NT2/D1 (cell line): Measurements from ENCODE around the gene NLGN4X.
A peak's percentile ranks its signal among the peaks of the same experiment; 100 is the strongest.

ENCODE experiments used
- DNase-seq: peaks from one replicate; pipeline ENCODE4 v3.0.0-alpha.2; 2011; ENCODE audit warnings: low read depth, low spot score
- H3K27me3 ChIP-seq: 2 replicates; pipeline ENCODE4 v1.6.0; 2011; ENCODE audit warnings: mild to moderate bottlenecking; ENCODE audit not compliant: insufficient read length, insufficient read depth
- H3K36me3 ChIP-seq: 2 replicates; pipeline ENCODE4 v1.6.1; 2011; ENCODE audit warnings: mild to moderate bottlenecking, low read length, mixed read lengths; ENCODE audit not compliant: insufficient read depth, insufficient read length
- H3K4me1 ChIP-seq: 2 replicates; pipeline ENCODE4 v1.5.1; 2011; ENCODE audit not compliant: insufficient read depth, insufficient read length
- H3K4me3 ChIP-seq: 2 replicates; pipeline ENCODE4 v1.5.1; 2011; ENCODE audit warnings: low read depth; ENCODE audit not compliant: insufficient read length
- H3K9ac ChIP-seq: 2 replicates; pipeline ENCODE4 v1.6.0; 2011; ENCODE audit warnings: low read depth; ENCODE audit not compliant: insufficient read length
- H3K9me3 ChIP-seq: 2 replicates; pipeline ENCODE4 v1.5.1; 2011; ENCODE audit warnings: mild to moderate bottlenecking, low read length; ENCODE audit not compliant: insufficient read depth
- SUZ12 ChIP-seq: IDR thresholded peaks from 2 replicates; pipeline ENCODE4 v1.6.1; 2011; ENCODE audit not compliant: insufficient read length, insufficient read depth; ENCODE audit errors: extremely low read depth
- YY1 ChIP-seq: IDR thresholded peaks from 2 replicates; pipeline ENCODE4 v1.6.1; 2011; ENCODE audit not compliant: insufficient read length, insufficient read depth
- ZNF274 ChIP-seq: IDR thresholded peaks from 2 replicates; pipeline ENCODE4 v1.6.1; 2011; ENCODE audit warnings: mild to moderate bottlenecking, low read depth, low read length

NLGN4X gene

DNA sequence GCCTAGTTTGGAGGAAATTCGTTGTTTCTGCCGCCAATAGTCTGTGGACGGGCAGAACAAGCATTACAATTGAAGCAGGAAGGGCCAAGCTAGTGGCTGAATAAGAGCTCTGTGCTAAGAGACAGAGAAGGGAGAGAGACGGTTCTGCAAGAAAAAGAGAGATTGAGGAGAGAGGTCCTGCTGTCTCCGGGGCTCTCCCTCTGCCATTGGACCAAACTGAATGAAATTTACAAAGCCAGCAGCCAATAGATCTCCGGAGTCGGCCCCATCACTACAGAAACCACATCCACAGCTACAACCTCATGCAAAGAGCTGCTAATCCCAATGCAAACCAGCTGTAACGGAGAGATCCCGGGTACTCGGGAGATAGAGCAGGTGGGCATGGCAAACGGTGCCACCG is at the start of gene NLGN4X:
Gene NLGN4X (minus strand): TSS at position 148 of the 400 bp plus-strand sequence. CDS start 77,401 bp downstream, outside the sequence.
- H3K9me3 ChIP-seq: no peaks in the 10 kb centered on the region
- peak within 1 kb of the TSS; percentile 10 for H3K9ac ChIP-seq
- H3K4me1 ChIP-seq: no peaks in the 10 kb centered on the region
- no peaks in the 10 kb centered on the region for H3K36me3 ChIP-seq
- H3K27me3 ChIP-seq: peaks cover 24% of the 10 kb centered on the region
- H3K4me3 ChIP-seq: peak within 1 kb of the TSS; percentile 71
- TF ChIP-seq ZNF274: no peak
- no peak for TF ChIP-seq SUZ12
- no peak for TF ChIP-seq YY1
- DNase-seq: peak; percentile 68

DNA sequence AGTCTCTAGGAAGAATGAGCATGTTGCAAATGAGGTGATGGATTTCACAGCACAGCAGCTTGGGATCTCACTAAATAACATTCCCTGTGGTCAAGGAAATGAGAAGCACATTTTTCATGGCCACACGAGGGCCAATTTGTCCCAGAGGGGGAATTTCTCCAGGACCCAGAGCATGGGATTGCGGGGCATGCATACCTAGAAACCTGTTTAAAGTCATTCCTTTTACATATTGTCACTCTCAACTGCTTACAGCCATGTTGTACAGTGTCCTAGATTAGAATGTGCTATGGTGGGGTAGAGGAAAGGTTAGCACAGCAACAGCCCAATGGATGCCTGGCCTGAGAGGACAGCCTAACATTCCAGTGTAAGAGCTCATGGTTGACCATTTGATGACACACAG is 37.4 kb upstream of the NLGN4X start:
- Histone ChIP-seq H3K9ac (no peak overlapping the region), H3K9me3 (no peaks in the 10 kb centered on the region; the same call in 1 of the 2 replicates), H3K27me3 (no peaks in the 10 kb centered on the region), H3K4me1 (no peaks in the 10 kb centered on the region), H3K4me3 (no peak overlapping the region), H3K36me3 (no peaks in the 10 kb centered on the region)
- DNase-seq: no peak
- TF ChIP-seq SUZ12 (no peak), ZNF274 (no peak), YY1 (no peak)

DNA sequence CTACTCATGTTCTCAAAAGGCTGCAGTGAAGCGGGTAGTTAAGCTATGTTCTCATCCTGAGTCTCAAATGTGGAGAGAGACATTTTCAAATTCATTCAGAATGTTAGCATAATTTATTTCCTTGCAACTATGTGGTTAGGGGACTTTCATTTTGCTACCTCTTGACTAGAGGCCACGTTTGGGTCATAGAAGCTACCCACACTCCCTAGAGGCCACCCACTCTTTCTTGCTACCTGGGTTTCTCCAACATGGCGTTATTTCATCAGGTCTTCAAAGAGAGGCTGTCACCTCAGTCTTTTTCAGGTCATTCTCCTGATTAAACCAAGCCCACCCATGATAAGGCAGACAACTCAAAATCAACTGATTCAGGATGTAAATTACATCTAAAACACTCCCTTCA is 34.3 kb upstream of the NLGN4X start:
- Histone ChIP-seq H3K9me3 (no peaks in the 10 kb centered on the region; the same call in 1 of the 2 replicates), H3K27me3 (no peaks in the 10 kb centered on the region), H3K9ac (no peak overlapping the region), H3K4me1 (no peaks in the 10 kb centered on the region), H3K4me3 (no peak overlapping the region), H3K36me3 (no peaks in the 10 kb centered on the region)
- TF ChIP-seq YY1: no peak
- no peak for DNase-seq

DNA sequence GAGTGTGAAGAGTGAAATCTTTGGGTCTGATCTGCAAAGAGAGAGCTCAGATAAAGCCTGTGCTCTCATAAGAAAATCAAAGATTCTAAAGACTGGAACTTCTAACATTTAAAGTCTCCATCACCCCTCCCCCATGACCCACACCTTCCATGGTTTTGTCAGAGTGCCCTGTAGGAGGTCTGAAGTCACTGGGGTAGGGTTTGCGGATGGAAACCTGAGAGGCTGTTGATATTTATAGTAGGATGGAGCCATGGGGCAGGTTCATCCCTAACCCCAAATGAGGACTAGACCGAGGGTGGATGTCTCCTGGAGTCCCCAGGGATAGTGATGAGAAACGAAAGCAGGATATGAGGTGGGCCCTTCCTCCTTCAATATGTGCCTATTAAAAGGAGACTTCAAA is 28.4 kb upstream of the NLGN4X start:
- Histone ChIP-seq H3K9me3 (no peaks in the 10 kb centered on the region), H3K36me3 (no peaks in the 10 kb centered on the region), H3K4me3 (no peak overlapping the region), H3K27me3 (no peaks in the 10 kb centered on the region), H3K9ac (no peak overlapping the region), H3K4me1 (no peaks in the 10 kb centered on the region)
- no peak for TF ChIP-seq YY1
- TF ChIP-seq ZNF274: no peak
- TF ChIP-seq SUZ12: no peak
- DNase-seq: no peak

DNA sequence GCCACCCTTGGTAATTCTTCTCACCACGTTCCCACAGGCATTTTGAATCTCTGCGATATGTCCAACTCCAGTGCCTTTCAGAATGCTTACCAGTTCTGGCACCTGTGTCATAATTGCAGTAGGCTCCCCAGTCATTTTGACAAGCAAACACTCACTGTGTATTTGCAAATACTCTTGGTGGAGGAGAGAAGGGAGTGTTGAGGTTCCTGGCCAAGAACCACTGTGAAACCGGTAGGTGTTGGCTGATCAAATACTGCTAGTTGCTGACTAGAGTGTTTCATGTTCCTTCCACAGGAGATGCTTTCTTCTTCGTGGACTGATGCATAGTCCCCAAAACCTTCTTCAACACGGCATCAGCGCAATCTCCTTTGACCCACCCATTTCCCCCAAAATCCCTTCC is 16.0 kb upstream of the NLGN4X start:
- DNase-seq: no peak
- no peaks in the 10 kb centered on the region for H3K27me3 ChIP-seq
- TF ChIP-seq YY1 (no peak), SUZ12 (no peak), ZNF274 (no peak)
- H3K9me3 ChIP-seq: no peaks in the 10 kb centered on the region
- H3K4me3 ChIP-seq: no peak overlapping the region
- no peak overlapping the region for H3K9ac ChIP-seq
- H3K36me3 ChIP-seq: no peaks in the 10 kb centered on the region
- H3K4me1 ChIP-seq: no peaks in the 10 kb centered on the region

DNA sequence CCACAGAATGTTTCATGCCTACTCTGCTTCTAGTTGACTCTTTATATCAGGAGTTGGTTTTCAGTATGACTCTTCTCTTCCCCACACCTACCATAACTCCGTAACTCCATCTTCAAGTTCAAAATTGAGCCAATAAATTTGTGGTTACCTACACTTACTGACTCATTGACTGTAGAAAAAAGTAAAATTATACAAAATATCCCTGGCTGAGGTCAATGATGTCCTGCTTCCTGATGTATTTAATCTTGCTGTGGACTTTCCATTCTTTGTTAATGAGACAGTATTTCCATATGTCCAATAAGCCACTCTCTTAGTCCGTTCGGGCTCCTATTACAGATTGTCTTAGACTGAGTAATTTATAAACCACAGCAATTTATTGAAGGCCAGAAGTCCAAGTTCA is 9.9 kb upstream of the NLGN4X start:
- Histone ChIP-seq H3K36me3 (no peaks in the 10 kb centered on the region), H3K27me3 (no peaks in the 10 kb centered on the region), H3K4me3 (no peak overlapping the region), H3K9me3 (no peaks in the 10 kb centered on the region), H3K9ac (no peak overlapping the region), H3K4me1 (no peaks in the 10 kb centered on the region)
- DNase-seq: no peak
- TF ChIP-seq YY1 (no peak), SUZ12 (no peak), ZNF274 (no peak)

DNA sequence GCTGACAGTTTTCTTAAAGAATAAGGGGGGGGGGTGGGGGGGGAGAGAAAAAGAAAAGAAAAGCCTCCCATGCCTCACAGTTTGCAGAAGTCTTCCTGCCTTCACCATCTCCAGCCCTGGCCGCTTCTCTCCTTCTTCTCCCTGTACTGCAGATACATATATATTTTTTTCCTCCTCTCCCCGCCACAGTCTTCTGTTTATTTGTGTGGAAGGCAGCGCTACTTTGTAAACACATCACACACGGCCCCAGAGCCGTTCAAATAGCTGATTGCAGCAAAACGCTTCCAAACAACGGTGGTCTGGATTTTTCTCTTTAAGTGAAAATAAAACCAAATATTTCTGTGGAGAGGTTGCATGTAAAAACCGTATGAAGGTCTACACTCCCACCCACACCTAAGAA is 732 bp downstream of the NLGN4X start:
- H3K27me3 ChIP-seq: peaks cover 24% of the 10 kb centered on the region
- no peaks in the 10 kb centered on the region for H3K36me3 ChIP-seq
- TF ChIP-seq SUZ12 (no peak), ZNF274 (no peak), YY1 (no peak)
- no peak for DNase-seq
- no peaks in the 10 kb centered on the region for H3K4me1 ChIP-seq
- H3K9me3 ChIP-seq: no peaks in the 10 kb centered on the region
- peak overlapping the region; percentile 26 for H3K4me3 ChIP-seq
- peak overlapping the region; percentile 10 for H3K9ac ChIP-seq

DNA sequence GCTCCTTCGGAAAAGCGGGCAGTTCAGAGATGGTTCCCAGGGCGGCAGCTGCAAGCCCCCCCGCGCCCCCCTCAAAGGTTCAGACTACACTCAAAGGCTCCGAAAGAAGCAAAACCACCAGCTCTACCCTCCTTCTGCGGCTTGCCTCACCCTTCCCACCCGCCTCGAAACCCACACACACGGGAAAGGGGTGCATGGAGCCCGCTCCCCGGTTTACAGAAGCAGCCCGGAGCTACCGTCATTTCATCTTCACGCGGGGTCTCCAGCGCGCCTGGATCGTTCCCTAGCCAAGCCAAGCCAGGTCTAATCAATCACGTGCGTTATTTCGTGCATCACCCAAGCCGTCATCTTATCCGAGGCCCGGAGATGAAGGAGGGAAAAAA is 1.2 kb downstream of the NLGN4X start:
- peak overlapping the region; percentile 71 for H3K4me3 ChIP-seq
- TF ChIP-seq SUZ12: no peak
- no peak for TF ChIP-seq ZNF274
- TF ChIP-seq YY1: no peak
- H3K4me1 ChIP-seq: no peaks in the 10 kb centered on the region
- no peak for DNase-seq
- H3K27me3 ChIP-seq: peaks cover 24% of the 10 kb centered on the region
- no peaks in the 10 kb centered on the region for H3K9me3 ChIP-seq
- H3K36me3 ChIP-seq: no peaks in the 10 kb centered on the region
- peak overlapping the region; percentile 79 for H3K9ac ChIP-seq
